ENCODE measurements around the gene MPDU1.

Gene MPDU1

GRCh38 chr17:7576432-7576937 lies 7.2 kb upstream of the MPDU1 start:
- Histone ChIP-seq H3K9me3 (ENCODE audit: insufficient read depth, low read length, severe bottlenecking) (no peaks in the 10 kb centered on the region), H3K27me3 (ENCODE audit: insufficient read depth, low read length, poor library complexity) (no peaks in the 10 kb centered on the region), H3K79me2 (ENCODE audit: insufficient read depth, low read length) (peaks cover 71% of the 10 kb centered on the region), H2AFZ (ENCODE audit: low read depth, low read length) (no peak overlapping the region), H4K20me1 (ENCODE audit: insufficient read depth, low read length) (peaks cover 65% of the 10 kb centered on the region), H3K36me3 (ENCODE audit: insufficient read depth, low read length) (peaks cover 83% of the 10 kb centered on the region), H3K4me1 (ENCODE audit: insufficient read depth, low read length) (peaks cover 60% of the 10 kb centered on the region), H3K27ac (ENCODE audit: low read length) (no peak overlapping the region), H3K4me3 (ENCODE audit: low read depth in 1 of 2, low read length in 2 of 2) (no peak overlapping the region; a peak in 1 of 4 replicates), H3K9ac (ENCODE audit: low read depth, low read length) (no peak overlapping the region), H3K4me2 (ENCODE audit: insufficient read depth, low read length) (peak overlapping the region; percentile 84; the same call in 1 of the 2 replicates)
- no peak for TF ChIP-seq CTCF (IDR thresholded peaks at IDR 0.05; ENCODE audit: borderline replicate concordance, extremely low read depth, low read length, poor library complexity, severe bottlenecking)
- TF ChIP-seq EZH2 (IDR thresholded peaks at IDR 0.05; ENCODE audit: borderline replicate concordance, low read depth, low read length, severe bottlenecking) = no peak
- DNase-seq (no peak), ATAC-seq (ENCODE audit: insufficient read depth, low read depth) (no peak)

GRCh38 chr17:7577327-7578199 lies 6.1 kb upstream of the MPDU1 start:
- Histone ChIP-seq H4K20me1 (ENCODE audit: insufficient read depth, low read length) (peaks cover 65% of the 10 kb centered on the region), H3K9me3 (ENCODE audit: insufficient read depth, low read length, severe bottlenecking) (no peaks in the 10 kb centered on the region), H3K27ac (ENCODE audit: low read length) (no peak overlapping the region), H2AFZ (ENCODE audit: low read depth, low read length) (no peak overlapping the region), H3K9ac (ENCODE audit: low read depth, low read length) (no peak overlapping the region), H3K36me3 (ENCODE audit: insufficient read depth, low read length) (peaks cover 84% of the 10 kb centered on the region), H3K4me1 (ENCODE audit: insufficient read depth, low read length) (peaks cover 61% of the 10 kb centered on the region), H3K27me3 (ENCODE audit: insufficient read depth, low read length, poor library complexity) (no peaks in the 10 kb centered on the region), H3K4me3 (ENCODE audit: low read depth in 1 of 2, low read length in 2 of 2) (no peak overlapping the region), H3K4me2 (ENCODE audit: insufficient read depth, low read length) (peak overlapping the region; percentile 7; the same call in 1 of the 2 replicates), H3K79me2 (ENCODE audit: insufficient read depth, low read length) (peaks cover 72% of the 10 kb centered on the region)
- TF ChIP-seq CTCF (IDR thresholded peaks at IDR 0.05; ENCODE audit: borderline replicate concordance, extremely low read depth, low read length, poor library complexity, severe bottlenecking) (no peak), EZH2 (IDR thresholded peaks at IDR 0.05; ENCODE audit: borderline replicate concordance, low read depth, low read length, severe bottlenecking) (no peak)
- no peak for ATAC-seq (ENCODE audit: insufficient read depth, low read depth)
- DNase-seq = no peak

- peaks cover 74% of the 10 kb centered on the region for H3K36me3 ChIP-seq (ENCODE audit: insufficient read depth, low read length)
- no peak within 1 kb of the TSS for H2AFZ ChIP-seq (ENCODE audit: low read depth, low read length)
- DNase-seq = peak; percentile 75
These were observed 4.4 kb upstream of the MPDU1 start, which contains the start of gene CD68 for GRCh38 chr17:7579001-7579833. Gene CD68 (plus strand): TSS chr17:7579638. CDS start chr17:7579678, 40 bp downstream.

More at GRCh38 chr17:7579001-7579833, 4.4 kb upstream of the MPDU1 start, which contains the start of gene CD68:
- peak within 1 kb of the TSS; percentile 34; the same call in 1 of the 2 replicates for H3K4me2 ChIP-seq (ENCODE audit: insufficient read depth, low read length)
- no peaks in the 10 kb centered on the region for H3K27me3 ChIP-seq (ENCODE audit: insufficient read depth, low read length, poor library complexity)
- peaks cover 67% of the 10 kb centered on the region for H3K79me2 ChIP-seq (ENCODE audit: insufficient read depth, low read length)
- H3K9me3 ChIP-seq (ENCODE audit: insufficient read depth, low read length, severe bottlenecking) = no peaks in the 10 kb centered on the region
- TF ChIP-seq CTCF (IDR thresholded peaks at IDR 0.05; ENCODE audit: borderline replicate concordance, extremely low read depth, low read length, poor library complexity, severe bottlenecking) = no peak
- no peak for TF ChIP-seq EZH2 (IDR thresholded peaks at IDR 0.05; ENCODE audit: borderline replicate concordance, low read depth, low read length, severe bottlenecking)
- no peak within 1 kb of the TSS for H3K4me3 ChIP-seq (ENCODE audit: low read depth in 1 of 2, low read length in 2 of 2)
- H3K27ac ChIP-seq (ENCODE audit: low read length) = peak within 1 kb of the TSS; percentile 69
- peaks cover 52% of the 10 kb centered on the region for H4K20me1 ChIP-seq (ENCODE audit: insufficient read depth, low read length)
- H3K9ac ChIP-seq (ENCODE audit: low read depth, low read length) = peak within 1 kb of the TSS; percentile 34
- peak; percentile 63 for ATAC-seq (ENCODE audit: insufficient read depth, low read depth)
- H3K4me1 ChIP-seq (ENCODE audit: insufficient read depth, low read length) = peaks cover 67% of the 10 kb centered on the region

Measured in DND-41 (cell line).